ENCODE results near the gene ARPP21. TPM values are rescaled to one million over a fixed set of nuclear protein-coding genes. Genes with fewer than 3 reads are reported as not detected.

ARPP21 gene
- total RNA-seq, 4 donors from 2014 or later, result under 0.01 to 0.33 (median 0.13) TPM; not detected in 1

DNA sequence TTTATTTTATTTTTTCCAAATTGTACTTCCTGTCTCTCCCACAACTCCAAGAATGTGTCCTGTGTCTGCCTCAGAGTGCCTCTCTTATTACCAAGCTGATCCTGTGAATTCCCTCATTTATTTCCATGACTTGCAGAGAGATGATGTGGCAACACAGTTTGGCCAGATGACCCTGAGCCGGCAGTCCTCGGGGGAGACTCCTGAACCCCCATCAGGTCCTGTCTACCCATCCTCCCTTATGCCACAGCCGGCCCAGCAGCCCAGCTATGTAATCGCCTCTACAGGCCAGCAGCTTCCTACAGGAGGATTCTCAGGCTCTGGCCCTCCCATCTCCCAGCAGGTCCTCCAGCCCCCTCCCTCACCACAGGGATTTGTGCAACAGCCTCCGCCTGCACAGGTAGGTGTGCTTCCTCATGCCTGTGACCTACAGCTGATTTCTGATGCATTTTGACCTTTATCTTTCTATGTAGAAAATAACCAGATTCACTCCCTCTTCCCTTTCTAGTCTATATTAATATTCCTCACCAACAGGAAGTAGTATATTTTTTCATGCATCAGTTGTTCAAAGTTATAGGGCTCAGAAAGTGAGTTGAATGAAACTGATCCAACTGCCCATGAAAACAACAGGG is 100.0 kb downstream of the ARPP21 start:
- H3K27ac ChIP-seq (replicated peaks in 1 of 4), result no peak overlapping the region
- H3K27me3 ChIP-seq, result peaks cover 0 to 4% (median 0%) of the 10 kb centered on the region in 4 donors
- intact Hi-C loops (cut with DNase I), result no loop called here
- 52% methylated on average over 5 of the region's 5 CpGs for WGBS
- no peaks in the 10 kb centered on the region for H3K36me3 ChIP-seq
- no peaks in the 10 kb centered on the region for H3K9me3 ChIP-seq
- no peak for DNase-seq (ENCODE audit: extremely low spot score)
- no peak overlapping the region for H3K4me3 ChIP-seq
- no peak for TF ChIP-seq POLR2A (IDR thresholded peaks at IDR 0.05; ENCODE audit: low read depth)
- no peak for TF ChIP-seq POLR2AphosphoS5 (IDR thresholded peaks at IDR 0.05)
- no peaks in the 10 kb centered on the region for H3K4me1 ChIP-seq

DNA sequence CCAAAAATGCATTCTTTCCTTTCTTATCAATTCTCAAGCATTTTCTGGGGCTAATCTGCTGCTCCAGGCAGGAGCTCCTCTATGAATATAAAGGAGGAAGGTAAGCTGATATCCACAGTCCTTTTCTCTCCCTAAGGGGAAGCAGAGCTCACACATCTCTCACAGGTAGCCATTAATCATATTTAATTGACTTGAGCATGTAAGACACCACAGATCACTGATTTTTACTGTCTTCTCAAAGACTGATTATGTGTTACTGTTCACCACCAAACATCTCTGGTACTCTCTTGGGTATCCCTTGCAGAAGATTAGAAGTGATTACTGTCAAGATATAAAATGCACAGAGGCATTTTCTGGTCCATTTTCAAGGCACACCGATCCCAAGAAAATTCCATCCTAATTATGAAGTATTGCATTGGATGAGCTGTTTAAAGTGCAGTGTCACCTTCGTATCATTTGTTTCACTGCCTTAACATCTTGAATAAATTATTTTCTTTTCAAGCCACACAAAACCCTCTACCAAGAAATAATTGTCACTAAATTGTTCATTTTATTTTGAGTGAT is 100.7 kb downstream of the ARPP21 start:
- Histone ChIP-seq H3K27ac (replicated peaks in 1 of 4) (no peak overlapping the region), H3K27me3 (peaks cover 0 to 4% (median 0%) of the 10 kb centered on the region in 4 donors), H3K4me1 (no peaks in the 10 kb centered on the region), H3K36me3 (no peaks in the 10 kb centered on the region), H3K9me3 (no peaks in the 10 kb centered on the region), H3K4me3 (no peak overlapping the region)
- intact Hi-C loops (cut with DNase I), result no loop called here
- WGBS, result 59% methylated on average over 2 of the region's 2 CpGs
- TF ChIP-seq EP300 (IDR thresholded peaks at IDR 0.05) (no peak), POLR2AphosphoS5 (IDR thresholded peaks at IDR 0.05) (no peak), POLR2A (IDR thresholded peaks at IDR 0.05; ENCODE audit: low read depth) (no peak)
- TF ChIP-seq, protein P1, sequence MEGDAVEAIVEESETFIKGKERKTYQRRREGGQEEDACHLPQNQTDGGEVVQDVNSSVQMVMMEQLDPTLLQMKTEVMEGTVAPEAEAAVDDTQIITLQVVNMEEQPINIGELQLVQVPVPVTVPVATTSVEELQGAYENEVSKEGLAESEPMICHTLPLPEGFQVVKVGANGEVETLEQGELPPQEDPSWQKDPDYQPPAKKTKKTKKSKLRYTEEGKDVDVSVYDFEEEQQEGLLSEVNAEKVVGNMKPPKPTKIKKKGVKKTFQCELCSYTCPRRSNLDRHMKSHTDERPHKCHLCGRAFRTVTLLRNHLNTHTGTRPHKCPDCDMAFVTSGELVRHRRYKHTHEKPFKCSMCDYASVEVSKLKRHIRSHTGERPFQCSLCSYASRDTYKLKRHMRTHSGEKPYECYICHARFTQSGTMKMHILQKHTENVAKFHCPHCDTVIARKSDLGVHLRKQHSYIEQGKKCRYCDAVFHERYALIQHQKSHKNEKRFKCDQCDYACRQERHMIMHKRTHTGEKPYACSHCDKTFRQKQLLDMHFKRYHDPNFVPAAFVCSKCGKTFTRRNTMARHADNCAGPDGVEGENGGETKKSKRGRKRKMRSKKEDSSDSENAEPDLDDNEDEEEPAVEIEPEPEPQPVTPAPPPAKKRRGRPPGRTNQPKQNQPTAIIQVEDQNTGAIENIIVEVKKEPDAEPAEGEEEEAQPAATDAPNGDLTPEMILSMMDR (IDR thresholded peaks at IDR 0.05), result no peak
- no peak for DNase-seq (ENCODE audit: extremely low spot score)

DNA sequence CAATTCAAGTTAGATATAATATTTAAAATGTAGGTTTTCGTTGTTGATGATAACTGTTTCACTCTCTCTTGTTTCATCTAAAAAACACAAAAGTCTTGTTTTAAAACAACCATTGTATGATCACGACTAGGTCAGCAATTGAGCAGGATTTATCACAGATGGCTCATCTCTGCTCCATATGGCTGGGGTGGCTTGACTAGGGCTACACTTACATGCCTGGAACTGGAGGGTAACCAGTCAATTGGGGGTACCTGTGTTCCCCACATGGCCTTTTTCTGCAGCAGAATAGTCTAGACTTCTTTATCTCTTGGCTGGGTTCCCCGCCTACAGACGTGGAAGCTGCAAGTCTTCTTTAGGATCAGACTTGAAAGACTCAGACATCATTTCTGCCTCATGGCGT is 103.9 kb downstream of the ARPP21 start:
- WGBS, result 85% methylated on average over 5 of the region's 5 CpGs
- intact Hi-C loops (cut with DNase I), result no loop called here
- no peaks in the 10 kb centered on the region for H3K9me3 ChIP-seq
- TF ChIP-seq, protein P1 (IDR thresholded peaks at IDR 0.05), result no peak
- no peak for TF ChIP-seq POLR2A (IDR thresholded peaks at IDR 0.05; ENCODE audit: low read depth)
- no peak for TF ChIP-seq POLR2AphosphoS5 (IDR thresholded peaks at IDR 0.05)
- TF ChIP-seq EP300 (IDR thresholded peaks at IDR 0.05), result no peak
- no peaks in the 10 kb centered on the region for H3K4me1 ChIP-seq
- H3K27me3 ChIP-seq, result peaks cover 0 to 4% (median 0%) of the 10 kb centered on the region in 4 donors
- no peak for DNase-seq (ENCODE audit: extremely low spot score)
- no peaks in the 10 kb centered on the region for H3K36me3 ChIP-seq
- no peak overlapping the region for H3K4me3 ChIP-seq
- H3K27ac ChIP-seq (replicated peaks in 1 of 4), result no peak overlapping the region

DNA sequence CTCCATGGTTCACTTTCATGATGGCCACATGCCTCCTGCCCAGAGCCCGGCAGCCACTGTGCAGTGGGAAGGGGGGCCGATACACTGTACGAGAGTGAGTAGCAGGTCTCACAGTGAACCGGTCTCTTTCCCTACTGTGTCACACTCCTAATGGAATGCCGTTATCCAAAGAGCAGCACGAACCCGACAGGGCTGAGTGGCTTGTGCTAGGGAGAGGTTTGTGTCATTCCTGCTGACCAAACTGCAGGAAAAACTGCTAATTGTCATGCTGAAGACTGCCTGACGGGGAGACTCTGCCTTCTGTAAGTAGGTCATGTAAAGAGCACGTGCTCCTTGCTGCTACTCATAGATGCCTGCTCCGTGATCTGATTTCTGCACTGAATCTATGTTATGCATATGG is 105.1 kb downstream of the ARPP21 start:
- WGBS, result 53% methylated on average over 10 of the region's 10 CpGs
- intact Hi-C loops (cut with DNase I), result no loop called here
- H3K27me3 ChIP-seq, result peaks cover 0 to 4% (median 0%) of the 10 kb centered on the region in 4 donors

DNA sequence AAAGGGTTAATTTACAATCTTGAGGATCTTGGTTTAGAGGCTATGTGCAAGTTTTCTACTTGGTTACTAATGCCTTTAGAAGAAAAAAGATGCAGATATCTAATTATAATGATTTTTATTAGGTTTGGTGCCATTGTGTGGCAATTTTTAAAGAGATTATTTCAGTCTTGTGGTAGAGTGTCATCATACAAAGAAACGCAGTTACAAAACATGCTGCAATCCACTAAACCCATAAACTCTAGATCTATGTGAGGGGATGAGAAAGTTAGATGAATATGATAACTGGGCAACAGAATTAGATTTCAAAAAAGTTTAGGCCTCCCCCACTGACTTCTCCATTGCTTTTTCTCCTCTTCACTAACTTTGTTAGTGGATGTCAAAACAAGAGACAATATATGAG is 106.0 kb downstream of the ARPP21 start:
- WGBS, result 73% methylated on average over 1 of the region's 1 CpG
- intact Hi-C loops (cut with DNase I), result no loop called here
- H3K4me1 ChIP-seq, result no peaks in the 10 kb centered on the region
- H3K4me3 ChIP-seq, result no peak overlapping the region
- TF ChIP-seq, protein P1 (IDR thresholded peaks at IDR 0.05), result no peak
- TF ChIP-seq POLR2A (IDR thresholded peaks at IDR 0.05; ENCODE audit: low read depth), result no peak
- H3K27ac ChIP-seq (replicated peaks in 1 of 4), result no peak overlapping the region
- H3K36me3 ChIP-seq, result no peaks in the 10 kb centered on the region
- no peaks in the 10 kb centered on the region for H3K9me3 ChIP-seq
- peaks cover 0 to 4% (median 0%) of the 10 kb centered on the region in 4 donors for H3K27me3 ChIP-seq
- DNase-seq (ENCODE audit: extremely low spot score), result no peak

More for the DNA sequence above, 105.1 kb downstream of the ARPP21 start:
- no peaks in the 10 kb centered on the region for H3K9me3 ChIP-seq
- H3K27ac ChIP-seq (replicated peaks in 1 of 4), result no peak overlapping the region
- DNase-seq (ENCODE audit: extremely low spot score), result no peak
- H3K4me3 ChIP-seq, result no peak overlapping the region
- no peaks in the 10 kb centered on the region for H3K4me1 ChIP-seq
- TF ChIP-seq EP300 (IDR thresholded peaks at IDR 0.05) (no peak), POLR2AphosphoS5 (IDR thresholded peaks at IDR 0.05) (no peak), POLR2A (IDR thresholded peaks at IDR 0.05; ENCODE audit: low read depth) (no peak)
- TF ChIP-seq, protein P1 (IDR thresholded peaks at IDR 0.05), result no peak
- no peaks in the 10 kb centered on the region for H3K36me3 ChIP-seq
